DOHH2 (cell line): Measurements from ENCODE around the gene TESK2.

ENCODE experiments used
- H3F3A ChIP-seq: fragments of 200-600 bp; sonication (generic), shearing (Covaris generic); 2 replicates; pipeline ENCODE4 v1.6.0; 2016; ENCODE audit warnings: antibody characterized with exemption, mild to moderate bottlenecking; ENCODE audit not compliant: control insufficient read depth, insufficient read depth
- H3K27ac ChIP-seq: fragments of 200-600 bp; sonication (generic); 2 replicates; pipeline ENCODE4 v1.5.1; 2014; ENCODE audit warnings: low read depth, mild to moderate bottlenecking, low read length, moderate library complexity
- H3K27me3 ChIP-seq: fragments of 200-600 bp; sonication (generic); 2 replicates; pipeline ENCODE4 v1.6.1; 2014; ENCODE audit warnings: mild to moderate bottlenecking, low read length, mixed read lengths; ENCODE audit not compliant: control insufficient read depth
- H3K36me3 ChIP-seq: fragments of 200-600 bp; sonication (generic); 2 replicates; pipeline ENCODE4 v1.6.1; 2014; ENCODE audit warnings: mild to moderate bottlenecking, low read length, moderate library complexity, mixed read lengths; ENCODE audit not compliant: control insufficient read depth
- H3K4me1 ChIP-seq: fragments of 200-600 bp; sonication (generic); 2 replicates; pipeline ENCODE4 v1.6.1; 2014; ENCODE audit warnings: mild to moderate bottlenecking, low read length, mixed read lengths; ENCODE audit not compliant: control insufficient read depth
- H3K4me2 ChIP-seq: fragments of 200-600 bp; sonication (generic); 2 replicates; pipeline ENCODE4 v1.6.0; 2014; ENCODE audit warnings: mild to moderate bottlenecking, low read length, moderate library complexity
- H3K4me3 ChIP-seq: fragments of 200-600 bp; sonication (generic); 2 replicates; pipeline ENCODE4 v1.5.1; 2014; ENCODE audit warnings: mild to moderate bottlenecking, low read length, mixed read lengths
- H3K79me2 ChIP-seq: fragments of 200-600 bp; sonication (generic); 2 replicates; pipeline ENCODE4 v1.6.1; 2014; ENCODE audit warnings: mild to moderate bottlenecking, low read length, mixed read lengths; ENCODE audit not compliant: control insufficient read depth
- H3K9me2 ChIP-seq: fragments of 200-600 bp; sonication (generic); replicated peaks from 2 replicates; pipeline ENCODE4 v1.6.1; 2014; ENCODE audit warnings: mild to moderate bottlenecking, low read length, mixed read lengths; ENCODE audit not compliant: control insufficient read depth
- H3K9me3 ChIP-seq: fragments of 200-600 bp; sonication (generic); 2 replicates; pipeline ENCODE4 v1.6.1; 2014; ENCODE audit warnings: antibody characterized with exemption, low read length, mixed read lengths; ENCODE audit not compliant: control insufficient read depth, insufficient read depth
- H4K20me1 ChIP-seq: fragments of 200-600 bp; sonication (generic); 2 replicates; pipeline ENCODE4 v1.6.0; 2014; ENCODE audit warnings: low read depth, mild to moderate bottlenecking, antibody characterized with exemption, low read length, moderate library complexity; ENCODE audit not compliant: control insufficient read depth, insufficient read depth
- EZH2phosphoT487 ChIP-seq: fragments of 200-600 bp; sonication (generic); IDR thresholded peaks from 2 replicates; pipeline ENCODE4 v1.6.1; 2017; ENCODE audit warnings: borderline replicate concordance, mild to moderate bottlenecking, antibody characterized with exemption, low read length, moderate library complexity, mixed read lengths
- TF ChIP-seq, protein P1 (sequence below): fragments of 200-600 bp; sonication (generic); IDR thresholded peaks from one replicate; pipeline ENCODE4 v1.5.1; 2014; ENCODE audit warnings: antibody characterized with exemption, mild to moderate bottlenecking, low read depth, low read length; ENCODE audit not compliant: poor library complexity, severe bottlenecking

Gene TESK2

DNA sequence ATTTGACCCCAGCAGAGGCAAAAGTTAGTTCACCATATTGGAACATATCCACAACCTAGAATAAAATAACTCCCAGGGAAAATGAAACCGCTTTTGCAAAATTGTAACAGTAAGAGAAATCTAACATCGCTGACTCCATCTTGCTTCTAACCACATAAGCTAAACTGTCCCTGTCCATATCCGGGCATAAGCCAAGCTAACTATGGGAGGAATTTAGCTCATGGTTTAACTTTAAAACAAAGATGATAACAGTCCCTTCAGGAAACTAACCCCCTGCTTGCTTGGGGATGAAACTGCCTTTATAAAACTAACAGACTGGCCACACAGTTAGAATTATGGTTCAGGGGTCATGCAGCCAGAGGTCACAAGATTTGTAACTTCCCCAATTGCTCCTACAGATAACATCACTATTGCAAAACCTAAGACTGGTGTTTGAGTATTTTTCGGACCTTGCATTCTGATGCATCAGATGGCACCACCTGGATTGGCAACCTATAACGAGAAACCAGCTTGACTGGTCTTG is 46.3 kb downstream of the TESK2 start:
- Histone ChIP-seq H3K9me3 (no peaks in the 10 kb centered on the region), H3K4me2 (no peak overlapping the region), H3K27me3 (no peaks in the 10 kb centered on the region), H4K20me1 (no peaks in the 10 kb centered on the region), H3K27ac (no peak overlapping the region), H3K4me1 (no peaks in the 10 kb centered on the region), H3K36me3 (no peaks in the 10 kb centered on the region), H3K9me2 (no peaks in the 10 kb centered on the region), H3F3A (no peaks in the 10 kb centered on the region), H3K79me2 (no peaks in the 10 kb centered on the region), H3K4me3 (no peak overlapping the region)
- no peak for TF ChIP-seq EZH2phosphoT487
- TF ChIP-seq, protein P1, sequence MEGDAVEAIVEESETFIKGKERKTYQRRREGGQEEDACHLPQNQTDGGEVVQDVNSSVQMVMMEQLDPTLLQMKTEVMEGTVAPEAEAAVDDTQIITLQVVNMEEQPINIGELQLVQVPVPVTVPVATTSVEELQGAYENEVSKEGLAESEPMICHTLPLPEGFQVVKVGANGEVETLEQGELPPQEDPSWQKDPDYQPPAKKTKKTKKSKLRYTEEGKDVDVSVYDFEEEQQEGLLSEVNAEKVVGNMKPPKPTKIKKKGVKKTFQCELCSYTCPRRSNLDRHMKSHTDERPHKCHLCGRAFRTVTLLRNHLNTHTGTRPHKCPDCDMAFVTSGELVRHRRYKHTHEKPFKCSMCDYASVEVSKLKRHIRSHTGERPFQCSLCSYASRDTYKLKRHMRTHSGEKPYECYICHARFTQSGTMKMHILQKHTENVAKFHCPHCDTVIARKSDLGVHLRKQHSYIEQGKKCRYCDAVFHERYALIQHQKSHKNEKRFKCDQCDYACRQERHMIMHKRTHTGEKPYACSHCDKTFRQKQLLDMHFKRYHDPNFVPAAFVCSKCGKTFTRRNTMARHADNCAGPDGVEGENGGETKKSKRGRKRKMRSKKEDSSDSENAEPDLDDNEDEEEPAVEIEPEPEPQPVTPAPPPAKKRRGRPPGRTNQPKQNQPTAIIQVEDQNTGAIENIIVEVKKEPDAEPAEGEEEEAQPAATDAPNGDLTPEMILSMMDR = no peak

DNA sequence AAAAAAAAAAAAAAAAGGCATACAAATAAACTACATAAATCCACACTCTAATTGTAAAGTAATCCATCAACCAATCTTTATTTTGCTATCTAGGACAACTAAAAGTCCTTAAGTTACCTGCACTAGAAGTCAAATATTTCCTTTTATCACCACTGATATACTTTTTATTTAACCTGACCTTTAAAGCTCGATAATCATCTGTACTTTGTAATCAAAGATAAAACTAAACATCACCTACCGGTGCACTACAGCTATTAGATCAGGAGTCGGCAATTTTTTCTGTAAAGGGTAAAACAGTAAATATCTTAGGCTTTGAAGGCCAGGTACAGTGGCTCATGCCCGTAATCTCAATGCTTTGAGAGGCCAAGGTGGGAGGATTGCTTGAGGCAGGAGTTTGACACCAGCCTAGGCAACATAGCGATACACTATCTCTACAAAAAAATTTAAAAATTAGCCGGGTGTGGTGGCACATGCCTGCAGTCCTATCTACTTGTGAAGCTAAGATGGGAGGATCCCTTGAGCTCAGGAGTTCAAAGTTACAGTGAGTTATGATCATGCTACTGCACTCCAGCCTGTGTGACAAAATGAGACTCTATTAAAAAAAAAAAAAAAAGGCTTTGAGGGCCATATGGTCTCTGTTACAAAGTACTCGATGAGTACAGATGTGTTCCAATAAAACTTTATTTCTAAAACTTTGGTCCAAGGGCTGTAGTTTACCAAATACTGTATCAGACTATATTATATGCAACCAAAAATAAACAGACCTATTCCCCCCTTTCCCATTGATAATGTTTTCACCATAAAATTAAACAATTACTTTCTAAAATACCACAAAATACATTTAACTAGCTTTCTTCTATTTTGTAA is 47.1 kb downstream of the TESK2 start:
- H3K36me3 ChIP-seq = no peaks in the 10 kb centered on the region
- H3K9me3 ChIP-seq = no peaks in the 10 kb centered on the region
- H3K27ac ChIP-seq = no peak overlapping the region
- no peaks in the 10 kb centered on the region for H3F3A ChIP-seq
- H3K4me3 ChIP-seq = no peak overlapping the region
- H3K9me2 ChIP-seq = no peaks in the 10 kb centered on the region
- no peak overlapping the region for H3K4me2 ChIP-seq
- no peaks in the 10 kb centered on the region for H3K4me1 ChIP-seq
- H3K79me2 ChIP-seq = no peaks in the 10 kb centered on the region
- TF ChIP-seq, protein P1 = no peak
- no peak for TF ChIP-seq EZH2phosphoT487
- no peaks in the 10 kb centered on the region for H4K20me1 ChIP-seq
- no peaks in the 10 kb centered on the region for H3K27me3 ChIP-seq

DNA sequence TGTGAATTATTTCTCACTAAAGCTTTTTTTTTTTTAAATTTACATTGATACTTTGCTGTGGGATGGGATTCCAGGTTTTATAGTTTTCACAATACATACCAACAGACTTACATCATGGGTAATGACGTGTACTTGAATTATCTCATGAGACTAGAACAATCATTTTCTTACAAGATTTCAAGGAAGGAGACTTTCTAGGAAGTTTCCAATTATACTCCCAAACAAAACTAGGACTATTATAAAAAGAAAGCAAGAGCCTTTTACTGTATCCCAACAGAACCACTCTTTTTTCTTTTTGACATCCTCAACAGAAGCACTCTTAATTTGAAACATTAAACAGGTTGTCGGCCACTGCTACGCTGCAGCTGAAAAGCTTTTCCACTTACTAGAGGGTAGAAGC is 48.7 kb downstream of the TESK2 start:
- Histone ChIP-seq H3K9me2 (no peaks in the 10 kb centered on the region), H3K79me2 (no peaks in the 10 kb centered on the region), H3K4me1 (no peaks in the 10 kb centered on the region), H3K9me3 (no peaks in the 10 kb centered on the region), H3F3A (no peaks in the 10 kb centered on the region), H4K20me1 (no peaks in the 10 kb centered on the region), H3K27me3 (no peaks in the 10 kb centered on the region), H3K4me3 (no peak overlapping the region), H3K36me3 (no peaks in the 10 kb centered on the region), H3K4me2 (no peak overlapping the region), H3K27ac (no peak overlapping the region)
- TF ChIP-seq EZH2phosphoT487 = no peak
- TF ChIP-seq, protein P1 = no peak
